GM12873 (cell line): ENCODE measurements around the gene CACNA1E.

ENCODE experiments used
- TF ChIP-seq, protein P1 (sequence below): IDR thresholded peaks from 2 replicates; pipeline ENCODE4 v1.5.1; 2012; ENCODE audit warnings: low read depth, mild to moderate bottlenecking, moderate library complexity, low read length, control low read depth; ENCODE audit not compliant: insufficient read depth; ENCODE audit errors: missing control alignments

Gene CACNA1E

DNA sequence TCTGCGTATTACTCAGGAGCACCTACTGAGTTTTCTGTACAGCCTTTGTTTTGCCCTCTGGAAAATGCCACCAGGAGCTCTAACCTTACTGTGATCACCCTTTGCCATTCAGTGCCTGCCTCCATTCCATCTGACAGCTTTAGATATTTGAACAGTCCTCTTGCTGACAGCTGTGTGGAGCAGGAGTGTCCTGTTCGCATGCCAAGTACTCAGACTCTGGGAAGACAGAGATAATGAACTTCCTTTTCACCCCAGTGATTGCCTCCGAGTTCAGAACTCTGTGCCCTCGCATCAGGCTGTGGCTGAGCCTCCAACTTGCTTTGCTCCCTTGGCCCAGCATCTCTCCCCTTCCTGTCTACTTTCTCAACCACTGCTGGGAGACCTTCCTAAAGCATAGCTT, 74.0 kb downstream of the CACNA1E start:
- TF ChIP-seq, protein P1, sequence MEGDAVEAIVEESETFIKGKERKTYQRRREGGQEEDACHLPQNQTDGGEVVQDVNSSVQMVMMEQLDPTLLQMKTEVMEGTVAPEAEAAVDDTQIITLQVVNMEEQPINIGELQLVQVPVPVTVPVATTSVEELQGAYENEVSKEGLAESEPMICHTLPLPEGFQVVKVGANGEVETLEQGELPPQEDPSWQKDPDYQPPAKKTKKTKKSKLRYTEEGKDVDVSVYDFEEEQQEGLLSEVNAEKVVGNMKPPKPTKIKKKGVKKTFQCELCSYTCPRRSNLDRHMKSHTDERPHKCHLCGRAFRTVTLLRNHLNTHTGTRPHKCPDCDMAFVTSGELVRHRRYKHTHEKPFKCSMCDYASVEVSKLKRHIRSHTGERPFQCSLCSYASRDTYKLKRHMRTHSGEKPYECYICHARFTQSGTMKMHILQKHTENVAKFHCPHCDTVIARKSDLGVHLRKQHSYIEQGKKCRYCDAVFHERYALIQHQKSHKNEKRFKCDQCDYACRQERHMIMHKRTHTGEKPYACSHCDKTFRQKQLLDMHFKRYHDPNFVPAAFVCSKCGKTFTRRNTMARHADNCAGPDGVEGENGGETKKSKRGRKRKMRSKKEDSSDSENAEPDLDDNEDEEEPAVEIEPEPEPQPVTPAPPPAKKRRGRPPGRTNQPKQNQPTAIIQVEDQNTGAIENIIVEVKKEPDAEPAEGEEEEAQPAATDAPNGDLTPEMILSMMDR, result no peak

DNA sequence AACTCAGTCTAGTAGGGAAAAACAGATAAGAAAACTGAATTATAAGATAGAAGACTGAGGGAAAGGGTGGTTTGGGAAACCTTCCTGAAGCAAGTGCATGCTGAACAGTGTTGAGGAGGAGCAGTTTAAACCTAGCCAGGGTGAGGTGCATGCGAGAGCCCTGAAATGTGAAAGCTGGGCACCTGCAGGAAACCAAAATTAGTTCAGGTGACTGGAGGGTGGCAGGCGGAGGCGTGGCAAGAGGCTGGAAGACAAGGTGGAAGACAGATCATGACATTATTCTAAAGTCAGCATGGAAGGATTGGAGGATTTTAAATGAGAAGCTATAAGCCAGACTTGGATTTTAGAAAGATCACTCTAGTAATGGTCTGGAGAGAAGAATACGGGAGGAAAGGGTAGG, 75.1 kb downstream of the CACNA1E start:
- TF ChIP-seq, protein P1, result no peak

DNA sequence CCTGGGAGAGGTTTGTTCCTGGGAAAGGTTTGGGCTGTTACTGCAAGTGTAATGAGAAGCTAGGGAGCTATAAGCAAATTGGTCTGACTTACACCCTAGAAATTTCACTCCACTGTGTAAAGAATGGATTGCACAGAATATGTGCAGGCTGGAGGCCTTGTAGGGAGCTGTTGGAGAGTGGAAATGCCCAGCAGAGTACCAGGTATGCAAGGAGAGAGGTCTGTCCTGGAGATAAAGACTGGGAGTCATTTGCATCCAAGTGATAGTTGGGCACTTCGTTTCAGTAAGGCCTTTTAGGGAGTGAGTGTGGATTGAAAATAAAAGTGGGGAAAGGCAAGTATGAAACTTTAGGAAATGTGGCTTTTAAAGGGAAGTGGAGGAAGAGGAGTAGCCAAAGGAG, 75.8 kb downstream of the CACNA1E start:
- TF ChIP-seq, protein P1, result no peak

DNA sequence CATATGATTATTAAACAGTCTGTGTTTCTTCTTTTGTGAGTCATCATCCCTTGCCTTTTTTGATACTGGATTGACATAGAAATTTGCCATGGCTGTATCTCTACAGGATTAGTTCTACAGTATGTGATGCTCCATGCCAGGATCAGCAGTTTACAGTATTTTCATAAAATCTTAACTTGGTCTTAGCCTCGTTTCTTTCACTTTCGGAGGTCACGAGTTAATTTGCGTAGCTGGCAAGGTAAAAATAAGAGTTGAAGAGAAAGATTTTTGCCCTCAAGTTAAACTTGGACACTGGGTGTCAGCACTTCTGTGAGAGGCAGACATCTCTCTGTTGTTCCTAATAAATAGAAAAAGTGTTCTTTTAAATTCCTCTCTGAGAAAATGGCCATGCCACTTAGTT, 79.1 kb downstream of the CACNA1E start:
- TF ChIP-seq, protein P1, result no peak

DNA sequence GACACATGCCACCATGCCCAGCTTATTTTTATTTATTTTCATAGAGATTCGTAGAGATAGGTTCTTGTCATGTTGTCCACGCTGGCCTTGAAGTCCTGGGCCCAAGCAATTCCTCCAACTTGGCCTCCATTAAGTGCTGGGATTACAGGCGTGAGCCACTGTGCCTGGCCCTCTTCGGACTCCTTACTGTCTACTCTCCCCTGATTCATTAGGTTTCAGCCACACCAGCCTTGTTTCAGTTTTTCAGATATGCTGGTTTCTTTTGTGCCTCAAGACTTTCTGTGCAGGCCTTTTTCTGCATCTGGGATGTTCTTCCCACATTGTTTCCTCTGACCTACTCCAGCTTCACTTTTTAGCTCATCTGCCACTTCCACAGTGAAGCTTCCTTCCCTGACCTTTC, 85.4 kb downstream of the CACNA1E start:
- TF ChIP-seq, protein P1, result no peak

DNA sequence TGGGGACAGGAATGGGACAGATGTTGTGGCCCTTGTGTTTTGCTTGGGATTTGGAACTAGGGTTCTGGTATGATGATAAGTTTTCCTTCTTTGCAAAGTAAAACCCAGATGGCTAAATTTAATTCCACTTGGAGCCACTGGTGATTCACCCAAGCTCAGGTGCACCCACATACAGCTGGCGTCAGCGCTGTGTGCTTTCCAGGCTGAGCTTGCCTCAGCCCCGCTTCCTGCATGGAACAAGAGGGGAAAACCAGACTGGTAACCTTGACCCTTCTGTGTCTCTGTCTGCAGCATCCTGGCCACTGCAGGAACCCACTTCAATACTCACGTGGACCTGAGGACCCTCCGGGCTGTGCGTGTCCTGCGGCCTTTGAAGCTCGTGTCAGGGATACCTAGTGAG, 94.2 kb downstream of the CACNA1E start:
- TF ChIP-seq, protein P1, result no peak

DNA sequence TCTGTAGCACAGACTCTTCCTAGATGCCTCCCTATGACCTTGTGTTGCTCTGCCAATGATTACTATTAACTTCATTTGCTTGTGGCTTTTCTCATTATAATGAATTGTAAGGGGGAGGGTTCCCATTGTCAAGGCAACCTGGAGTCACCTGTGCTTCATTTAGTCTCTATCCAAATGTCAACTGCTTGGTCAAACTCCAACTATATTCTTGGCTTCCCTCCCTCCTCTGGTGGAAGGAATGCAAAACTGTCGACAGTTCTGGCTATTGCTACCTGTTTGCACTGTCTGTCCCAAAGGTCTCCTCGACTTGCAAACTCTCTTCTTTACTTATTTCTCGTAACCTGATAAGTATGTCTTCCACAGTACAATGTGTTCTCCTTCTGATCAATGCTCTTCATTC, 100.3 kb downstream of the CACNA1E start:
- TF ChIP-seq, protein P1, result no peak

DNA sequence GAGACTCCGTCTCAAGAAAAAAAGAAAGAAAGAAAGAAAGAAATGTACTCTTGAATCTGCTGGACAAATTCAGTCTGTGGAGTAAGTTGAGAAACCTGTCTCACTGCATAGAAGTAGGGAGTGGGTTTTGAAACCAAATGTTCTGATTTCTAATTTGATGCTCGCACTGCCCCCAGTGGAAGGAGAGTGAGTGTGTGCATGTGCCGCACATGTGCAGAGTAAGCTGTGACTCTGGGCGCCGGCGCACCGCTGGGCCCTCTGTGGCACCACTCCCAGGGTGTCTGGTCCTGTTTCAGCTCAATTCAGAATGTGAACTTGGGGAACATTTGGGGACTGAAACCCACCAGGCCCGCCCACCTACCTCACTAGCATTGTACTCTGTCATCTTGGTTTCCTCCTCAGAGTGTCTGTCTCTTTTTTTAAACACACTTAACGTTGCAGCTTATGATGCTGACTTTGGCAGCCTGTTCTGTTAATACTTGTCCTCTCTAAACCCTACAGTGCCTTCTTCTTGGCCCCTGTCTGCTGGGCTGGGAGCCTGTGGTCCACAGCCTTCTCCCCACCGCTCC, 104.6 kb downstream of the CACNA1E start:
- TF ChIP-seq, protein P1, result peak; percentile 46
